Stimulated activated effector memory CD8-positive, alpha-beta T cell treated with anti-CD3 and anti-CD28 coated beads, Interleukin-12 subunit alpha, Interleukin-12 subunit beta, amount 100 ng/mL, for 72 hours (primary cell): ENCODE data around the gene ZNF532.

Experiments
- ATAC-seq: fragments of 150-1000 bp; cut with Tn5 transposase; 2 replicates; pipeline ENCODE4 v1.10.0; 2021
- DNase-seq, 2 donors: peaks; one replicate each; pipeline ENCODE4 v3.0.0; 2021 to 2022; ENCODE audit warnings: low spot score in 2 of 2
- H3K27ac Mint-ChIP-seq: one replicate; pipeline ENCODE4 v1.8.0; 2022; ENCODE audit warnings: mild to moderate bottlenecking, mixed read lengths
- H3K36me3 Mint-ChIP-seq: one replicate; pipeline ENCODE4 v1.8.0; 2022; ENCODE audit warnings: mild to moderate bottlenecking, mixed read lengths
- H3K4me1 Mint-ChIP-seq: one replicate; pipeline ENCODE4 v1.8.0; 2022; ENCODE audit warnings: mixed read lengths
- H3K4me3 Mint-ChIP-seq: one replicate; pipeline ENCODE4 v1.8.0; 2022; ENCODE audit warnings: mild to moderate bottlenecking, mixed read lengths
- H3K9me3 Mint-ChIP-seq: one replicate; pipeline ENCODE4 v1.8.0; 2022; ENCODE audit warnings: mixed read lengths

Gene ZNF532

GRCh38 chr18:58860747-58861231, 3.9 kb upstream of the ZNF532 start:
- no peaks in the 10 kb centered on the region for H3K36me3 Mint-ChIP-seq
- ATAC-seq, result no peak
- DNase-seq, result no peak
- no peak overlapping the region for H3K4me3 Mint-ChIP-seq
- peaks cover 17% of the 10 kb centered on the region for H3K4me1 Mint-ChIP-seq
- H3K27ac Mint-ChIP-seq, result no peak overlapping the region
- H3K9me3 Mint-ChIP-seq, result no peaks in the 10 kb centered on the region

- ATAC-seq, result no peak
Observed at GRCh38 chr18:58861353-58861752, 3.3 kb upstream of the ZNF532 start.

GRCh38 chr18:58861861-58862301, 2.8 kb upstream of the ZNF532 start:
- H3K4me3 Mint-ChIP-seq, result peak overlapping the region; percentile 67
- no peak for ATAC-seq
- H3K27ac Mint-ChIP-seq, result no peak overlapping the region
- H3K36me3 Mint-ChIP-seq, result no peaks in the 10 kb centered on the region
- no peaks in the 10 kb centered on the region for H3K9me3 Mint-ChIP-seq
- peaks cover 19% of the 10 kb centered on the region for H3K4me1 Mint-ChIP-seq
- no peak for DNase-seq

More at GRCh38 chr18:58861353-58861752, 3.3 kb upstream of the ZNF532 start:
- Mint-ChIP-seq H3K9me3 (no peaks in the 10 kb centered on the region), H3K27ac (no peak overlapping the region), H3K4me1 (peaks cover 19% of the 10 kb centered on the region), H3K4me3 (no peak overlapping the region), H3K36me3 (no peaks in the 10 kb centered on the region)
- no peak for DNase-seq

DNA sequence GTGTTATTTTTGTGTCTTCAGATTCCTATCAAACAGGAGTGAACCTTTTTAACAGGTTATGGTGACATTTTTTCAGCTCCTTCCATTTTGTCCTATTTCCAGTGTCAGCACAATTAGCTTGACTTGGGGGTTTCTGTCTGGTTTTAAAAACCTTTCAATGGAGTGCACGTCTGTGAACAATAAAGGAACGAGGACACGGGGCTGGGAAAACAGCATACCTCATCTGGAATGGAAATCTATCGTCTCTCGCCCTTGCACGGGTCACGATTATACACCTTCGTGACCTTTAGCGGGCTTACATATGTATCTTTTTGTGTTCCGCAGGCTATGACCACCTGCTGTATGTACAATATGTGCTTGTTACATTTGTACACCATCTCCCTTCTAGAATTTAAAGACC, 2.3 kb upstream of the ZNF532 start:
- H3K27ac Mint-ChIP-seq, result peak overlapping the region; percentile 93

DNA sequence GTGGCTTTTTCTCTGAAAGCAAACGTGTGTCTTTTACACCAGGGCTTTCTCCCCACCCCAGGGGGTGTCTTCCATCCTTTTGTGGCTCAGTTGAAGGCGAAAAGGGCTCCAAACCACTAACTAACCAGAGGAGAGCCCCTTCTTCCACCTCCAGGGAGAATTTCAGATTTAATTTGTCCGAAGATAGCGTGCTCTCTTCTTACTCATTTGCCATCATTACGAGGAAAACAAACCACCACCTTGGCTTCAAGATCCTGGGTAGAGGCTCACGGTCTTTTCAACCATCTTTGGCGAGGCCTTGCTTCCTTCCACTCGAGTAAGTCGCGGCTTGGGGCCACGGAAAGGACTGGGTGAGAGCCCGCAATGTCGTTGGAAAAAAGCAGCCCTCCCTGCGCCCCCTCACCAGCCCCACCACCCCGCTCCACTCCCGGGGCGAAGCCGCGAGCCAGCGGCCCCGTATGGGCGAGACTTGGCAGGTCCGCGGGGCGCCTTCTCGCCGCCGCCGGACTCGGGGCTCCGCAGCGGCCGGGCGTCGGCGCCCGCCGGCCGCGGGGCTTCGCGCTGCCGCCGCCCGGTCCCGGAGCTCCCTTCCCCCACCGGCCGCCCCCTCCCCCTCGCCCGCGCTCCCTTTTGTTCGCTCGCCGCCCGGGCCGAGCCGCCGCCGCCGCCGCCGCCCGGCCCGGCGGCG, 1.7 kb upstream of the ZNF532 start:
- DNase-seq (peak in 1 of 2 donors; percentile 56), ATAC-seq (peak; percentile 55)
- peaks cover 1% of the 10 kb centered on the region for H3K36me3 Mint-ChIP-seq
- peak overlapping the region; percentile 93 for H3K27ac Mint-ChIP-seq
- H3K9me3 Mint-ChIP-seq, result no peaks in the 10 kb centered on the region
- peaks cover 23% of the 10 kb centered on the region for H3K4me1 Mint-ChIP-seq
- H3K4me3 Mint-ChIP-seq, result peak overlapping the region; percentile 67

More for the DNA sequence above, 2.3 kb upstream of the ZNF532 start:
- no peak for ATAC-seq
- H3K36me3 Mint-ChIP-seq, result no peaks in the 10 kb centered on the region
- no peaks in the 10 kb centered on the region for H3K9me3 Mint-ChIP-seq
- H3K4me1 Mint-ChIP-seq, result peaks cover 19% of the 10 kb centered on the region
- DNase-seq, result no peak
- H3K4me3 Mint-ChIP-seq, result peak overlapping the region; percentile 67

DNA sequence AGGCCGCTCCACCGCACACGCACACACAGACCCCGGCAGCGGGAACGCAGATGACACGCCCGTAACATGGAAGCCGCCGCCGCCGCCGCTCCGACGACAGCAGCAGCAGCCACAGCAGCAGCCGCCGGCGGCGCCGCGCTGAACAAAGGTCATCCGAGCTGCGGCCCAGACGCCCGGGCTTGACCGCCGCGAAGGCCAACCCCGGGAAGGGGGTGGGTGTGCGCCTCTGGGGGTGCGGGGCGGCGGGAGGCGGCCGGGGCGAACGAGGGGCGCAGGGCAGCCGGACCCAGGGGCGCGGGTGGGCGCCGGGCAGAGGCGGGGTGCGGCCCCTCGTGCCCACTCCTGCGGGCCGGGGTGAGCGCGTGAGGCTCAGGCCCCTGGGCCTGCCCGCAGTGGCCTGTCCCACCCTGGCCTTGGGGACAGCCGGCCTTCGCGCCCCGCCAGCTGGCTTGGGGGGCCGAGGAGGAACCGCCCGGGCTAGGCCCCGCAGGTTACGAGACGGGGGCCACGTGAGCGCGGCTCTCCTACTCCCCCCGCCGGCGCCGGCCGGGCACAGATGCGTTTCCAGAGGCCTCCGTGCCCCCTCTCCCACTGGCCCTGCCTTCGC, 1.0 kb upstream of the ZNF532 start:
- ATAC-seq, result peak; percentile 59
- peak in 1 of 2 donors; percentile 56 for DNase-seq
- peak overlapping the region; percentile 67 for H3K4me3 Mint-ChIP-seq
- H3K4me1 Mint-ChIP-seq, result peaks cover 23% of the 10 kb centered on the region
- H3K36me3 Mint-ChIP-seq, result peaks cover 8% of the 10 kb centered on the region
- H3K27ac Mint-ChIP-seq, result peak overlapping the region; percentile 93
- H3K9me3 Mint-ChIP-seq, result no peaks in the 10 kb centered on the region

DNA sequence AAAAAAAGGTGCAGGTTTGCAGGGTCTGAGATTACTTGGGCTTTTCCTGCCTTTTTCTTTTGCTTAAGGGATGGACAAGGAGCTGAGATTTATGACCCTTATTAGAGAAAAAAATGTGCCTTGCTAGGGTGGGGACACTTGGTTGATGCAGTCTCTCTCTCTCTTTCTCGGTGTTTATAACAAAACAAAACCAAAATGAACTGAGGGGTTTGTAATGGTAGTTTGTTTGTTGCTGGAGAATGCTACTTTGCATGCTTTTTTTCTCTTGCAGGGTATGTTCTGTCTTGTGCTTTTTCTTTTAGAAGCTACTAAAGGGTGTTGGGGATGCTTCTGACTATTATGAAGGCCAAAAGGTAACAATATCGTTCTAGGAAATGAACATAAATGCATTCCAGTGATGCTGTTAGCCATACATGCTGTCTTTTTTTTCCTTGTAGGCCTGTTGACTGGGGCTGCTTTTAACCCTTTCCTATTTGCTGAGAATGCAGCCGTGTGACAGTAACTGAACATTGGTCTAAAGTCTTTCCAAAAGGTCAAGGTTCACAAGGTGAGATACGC, 435 bp downstream of the ZNF532 start:
- ATAC-seq (no peak), DNase-seq (no peak)
- Mint-ChIP-seq H3K9me3 (no peaks in the 10 kb centered on the region), H3K27ac (no peak overlapping the region), H3K4me3 (no peak overlapping the region), H3K36me3 (peaks cover 23% of the 10 kb centered on the region), H3K4me1 (peaks cover 20% of the 10 kb centered on the region)

- peaks cover 26% of the 10 kb centered on the region for H3K36me3 Mint-ChIP-seq
- peaks cover 20% of the 10 kb centered on the region for H3K4me1 Mint-ChIP-seq
- no peak for ATAC-seq
- DNase-seq, result no peak
- no peak overlapping the region for H3K27ac Mint-ChIP-seq
- no peaks in the 10 kb centered on the region for H3K9me3 Mint-ChIP-seq
- H3K4me3 Mint-ChIP-seq, result no peak overlapping the region
Observed at GRCh38 chr18:58865701-58866065, 1.0 kb downstream of the ZNF532 start.

GRCh38 chr18:58866066-58866772, 1.5 kb downstream of the ZNF532 start:
- no peak overlapping the region for H3K27ac Mint-ChIP-seq
- H3K4me1 Mint-ChIP-seq, result peaks cover 20% of the 10 kb centered on the region
- ATAC-seq (no peak), DNase-seq (no peak)
- H3K36me3 Mint-ChIP-seq, result peaks cover 26% of the 10 kb centered on the region
- no peaks in the 10 kb centered on the region for H3K9me3 Mint-ChIP-seq
- H3K4me3 Mint-ChIP-seq, result no peak overlapping the region

GRCh38 chr18:58866773-58867150, 2.1 kb downstream of the ZNF532 start:
- Mint-ChIP-seq H3K9me3 (no peaks in the 10 kb centered on the region), H3K4me1 (peaks cover 20% of the 10 kb centered on the region), H3K4me3 (no peak overlapping the region), H3K36me3 (peaks cover 26% of the 10 kb centered on the region), H3K27ac (no peak overlapping the region)
- no peak for DNase-seq
- ATAC-seq, result no peak

DNA sequence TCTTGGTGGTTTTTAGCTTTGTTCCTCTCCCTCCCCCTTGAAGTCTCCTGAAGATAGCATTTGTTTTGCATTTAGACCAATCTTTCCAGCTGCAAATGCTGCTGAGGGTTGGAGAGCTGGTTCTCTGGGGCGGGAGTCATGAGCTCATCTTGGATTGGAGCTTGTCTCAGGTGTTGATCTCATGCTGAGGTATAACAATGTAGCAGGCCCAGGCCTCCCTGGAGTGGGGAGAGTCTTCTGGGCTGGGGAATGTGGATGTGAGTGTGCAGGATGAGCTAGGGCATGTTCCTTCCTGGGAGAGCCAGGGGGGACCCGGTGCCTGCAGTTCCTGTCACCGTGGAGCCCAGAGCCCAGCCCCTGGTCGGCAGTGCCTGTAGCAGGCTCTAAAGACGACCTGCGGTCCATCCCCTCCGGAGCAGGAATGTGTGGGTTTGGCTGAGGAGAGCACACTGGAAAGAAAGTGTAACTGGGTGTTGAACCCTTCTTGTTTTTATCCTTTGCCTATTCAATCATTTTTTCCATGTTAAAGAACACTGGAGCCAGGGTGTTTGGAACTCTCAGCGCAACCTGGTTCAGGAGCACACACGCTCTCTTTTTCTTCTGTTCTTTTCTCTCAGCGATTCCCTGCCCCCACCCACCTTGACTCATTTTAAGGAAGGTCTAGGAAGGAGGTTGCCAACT, 2.7 kb downstream of the ZNF532 start:
- H3K27ac Mint-ChIP-seq, result no peak overlapping the region
- ATAC-seq (no peak), DNase-seq (no peak)
- no peak overlapping the region for H3K4me3 Mint-ChIP-seq
- peaks cover 26% of the 10 kb centered on the region for H3K36me3 Mint-ChIP-seq
- H3K9me3 Mint-ChIP-seq, result no peaks in the 10 kb centered on the region
- H3K4me1 Mint-ChIP-seq, result peaks cover 18% of the 10 kb centered on the region

GRCh38 chr18:58868440-58868839, 3.8 kb downstream of the ZNF532 start:
- H3K36me3 Mint-ChIP-seq, result peaks cover 30% of the 10 kb centered on the region
- H3K4me3 Mint-ChIP-seq, result no peak overlapping the region

DNA sequence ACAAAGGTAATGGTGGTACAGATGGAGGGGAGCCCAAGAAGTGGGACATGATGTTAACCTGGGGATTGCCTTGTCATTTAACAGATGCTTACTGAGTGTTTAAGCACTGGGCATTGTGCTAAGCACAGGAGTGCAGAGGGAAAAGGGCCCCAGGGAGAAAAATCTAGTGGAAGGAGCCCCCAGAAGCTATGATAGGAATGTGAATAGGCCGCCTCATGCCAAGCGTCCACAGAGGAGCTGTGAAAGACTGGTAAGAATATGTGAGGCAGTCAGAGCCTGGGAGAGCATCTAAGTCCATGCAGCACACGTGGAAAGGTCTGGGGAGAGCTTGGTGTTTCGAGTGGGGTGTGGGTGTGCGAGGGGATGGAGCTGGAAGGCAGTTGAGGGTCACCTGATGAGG, 5.5 kb downstream of the ZNF532 start:
- ATAC-seq (no peak), DNase-seq (no peak)
- Mint-ChIP-seq H3K4me1 (peaks cover 13% of the 10 kb centered on the region), H3K36me3 (peaks cover 40% of the 10 kb centered on the region), H3K27ac (no peak overlapping the region), H3K9me3 (no peaks in the 10 kb centered on the region), H3K4me3 (no peak overlapping the region)

More at GRCh38 chr18:58868440-58868839, 3.8 kb downstream of the ZNF532 start:
- DNase-seq (no peak), ATAC-seq (no peak)
- H3K4me1 Mint-ChIP-seq, result peaks cover 13% of the 10 kb centered on the region
- H3K27ac Mint-ChIP-seq, result no peak overlapping the region
- no peaks in the 10 kb centered on the region for H3K9me3 Mint-ChIP-seq

- Mint-ChIP-seq H3K36me3 (peaks cover 45% of the 10 kb centered on the region), H3K4me1 (peaks cover 9% of the 10 kb centered on the region), H3K4me3 (no peak overlapping the region), H3K27ac (no peak overlapping the region), H3K9me3 (no peaks in the 10 kb centered on the region)
- DNase-seq (no peak), ATAC-seq (no peak)
Observed at GRCh38 chr18:58870621-58871020, 5.9 kb downstream of the ZNF532 start.
